GM12892 (cell line): ENCODE data around the gene NAA16.

Experiments used
- POLR2A ChIP-seq: IDR thresholded peaks from 2 replicates; pipeline ENCODE4 v1.6.1; 2011; ENCODE audit warnings: low read depth, low read length, control low read depth
- POLR2AphosphoS5 ChIP-seq: IDR thresholded peaks from 2 replicates; pipeline ENCODE4 v1.6.1; 2011; ENCODE audit warnings: low read depth, low read length, control low read depth
- TAF1 ChIP-seq: IDR thresholded peaks from 2 replicates; pipeline ENCODE4 v1.6.1; 2011; ENCODE audit warnings: low read depth, mild to moderate bottlenecking, control low read depth, low read length, borderline replicate concordance

DNA sequence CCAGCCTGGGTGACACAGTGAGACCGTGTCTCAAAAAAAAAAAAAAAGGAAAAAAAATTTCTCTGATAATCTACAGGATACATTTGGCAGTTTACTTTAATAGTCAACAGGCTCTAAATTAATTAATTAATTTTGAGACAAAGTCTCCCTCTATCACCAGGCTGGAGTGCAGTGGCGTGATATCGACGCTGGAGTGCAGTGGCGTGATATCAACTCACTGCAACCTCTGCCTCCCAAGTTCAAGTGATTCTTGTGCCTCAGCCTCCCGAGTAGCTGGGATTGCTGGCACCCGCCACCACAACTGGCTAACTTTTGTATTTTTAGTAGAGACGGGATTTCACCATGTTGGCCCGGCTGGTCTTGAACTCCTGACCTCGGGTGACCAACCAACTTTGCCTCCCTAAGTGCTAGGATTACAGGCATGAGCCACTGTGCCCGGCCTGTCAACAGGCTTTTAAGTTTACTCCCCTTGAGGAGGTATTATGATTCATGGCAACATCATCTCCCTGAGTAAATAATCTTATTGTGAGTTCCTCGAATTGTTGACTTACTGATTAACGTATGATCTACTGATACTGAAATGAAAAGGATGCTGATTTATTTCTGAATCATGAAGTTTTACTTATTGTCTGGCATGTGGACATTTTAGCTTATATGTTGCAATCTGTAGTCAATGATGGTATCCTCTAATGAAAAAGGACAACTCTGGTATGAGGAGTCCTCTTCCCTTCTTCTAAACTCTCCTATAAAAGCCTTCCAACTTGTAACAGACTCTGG, 26.4 kb upstream of the NAA16 start:
- TF ChIP-seq POLR2AphosphoS5: no peak
- TF ChIP-seq TAF1: no peak
- no peak for TF ChIP-seq POLR2A
